Osteocyte (in vitro differentiated cells): ENCODE results near the gene IL4I1. TPM values are rescaled to one million over a fixed set of nuclear protein-coding genes. Genes with fewer than 3 reads are reported as not detected.

Source experiments
- DNase-seq: peaks from one replicate; pipeline ENCODE4 v3.0.0; 2021; ENCODE audit warnings: mixed read lengths; ENCODE audit not compliant: unreplicated experiment; ENCODE audit errors: extremely low spot score
- H3K27ac Mint-ChIP-seq: one replicate; pipeline ENCODE4 v1.8.0; 2021; ENCODE audit warnings: mild to moderate bottlenecking, mixed read lengths; ENCODE audit not compliant: unreplicated experiment
- H3K27me3 Mint-ChIP-seq: one replicate; pipeline ENCODE4 v1.8.0; 2021; ENCODE audit warnings: mixed read lengths; ENCODE audit not compliant: unreplicated experiment
- H3K36me3 Mint-ChIP-seq: one replicate; pipeline ENCODE4 v1.8.0; 2021; ENCODE audit warnings: mixed read lengths; ENCODE audit not compliant: unreplicated experiment
- H3K4me1 Mint-ChIP-seq: one replicate; pipeline ENCODE4 v1.8.0; 2021; ENCODE audit warnings: mixed read lengths; ENCODE audit not compliant: unreplicated experiment
- H3K4me3 Mint-ChIP-seq: one replicate; pipeline ENCODE4 v1.8.0; 2021; ENCODE audit warnings: mild to moderate bottlenecking, moderate library complexity, mixed read lengths; ENCODE audit not compliant: unreplicated experiment
- H3K9me3 Mint-ChIP-seq: one replicate; pipeline ENCODE4 v1.8.0; 2021; ENCODE audit warnings: mixed read lengths; ENCODE audit not compliant: unreplicated experiment
- total RNA-seq: library from RNA; stranded (reverse); gene quantifications from 2 replicates; pipeline ENCODE4 v1.2.1, GENCODE V29; 2021
- TF ChIP-seq, protein P1 (sequence below): fragments of 200-600 bp; sonication (generic); IDR thresholded peaks from 2 replicates; pipeline ENCODE4 v1.5.0; 2021; ENCODE audit warnings: antibody characterized with exemption, mild to moderate bottlenecking, moderate library complexity

IL4I1 gene
- total RNA-seq, 1 donor from 2014 or later = not detected

DNA sequence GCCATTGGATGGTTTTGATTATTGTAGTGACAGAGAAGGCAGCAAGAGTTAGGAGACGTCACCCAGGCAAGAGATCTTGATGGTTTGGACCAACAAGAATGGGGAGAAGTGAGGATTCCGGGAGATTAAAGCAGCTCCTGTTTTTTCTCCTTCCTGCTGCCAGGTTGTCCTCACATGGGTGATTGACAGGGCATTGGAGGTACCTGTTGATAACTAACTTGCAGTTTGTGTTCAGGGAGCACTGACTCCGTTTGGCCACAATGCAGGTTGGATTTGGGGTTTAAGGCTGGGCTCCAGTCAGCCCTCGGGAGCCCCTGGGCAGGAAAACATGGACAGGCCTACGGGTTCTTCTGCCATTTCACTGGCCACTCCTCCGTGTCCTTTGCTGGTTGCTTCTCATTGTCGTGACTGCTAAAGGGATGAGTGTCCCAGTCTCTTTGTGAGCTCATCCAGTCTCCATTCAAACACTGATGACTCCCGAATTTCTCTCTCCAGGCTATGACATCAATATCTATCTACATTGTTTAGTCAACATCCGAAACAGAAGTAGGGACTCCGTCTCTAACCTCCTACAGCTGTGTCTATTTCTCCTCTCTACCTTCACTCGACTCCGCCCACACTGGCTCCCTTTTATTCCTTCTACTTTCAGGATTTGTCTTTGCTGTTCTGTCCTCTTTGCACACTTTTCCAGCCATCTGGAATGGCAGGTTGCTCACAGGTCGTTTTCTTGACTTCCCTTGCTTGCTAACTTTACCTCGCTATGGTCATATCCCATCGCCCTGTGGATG is 47.1 kb downstream of the IL4I1 start:
- peaks cover 6% of the 10 kb centered on the region for H3K9me3 Mint-ChIP-seq
- DNase-seq = no peak
- H3K27ac Mint-ChIP-seq = peak overlapping the region; percentile 98
- TF ChIP-seq, protein P1, sequence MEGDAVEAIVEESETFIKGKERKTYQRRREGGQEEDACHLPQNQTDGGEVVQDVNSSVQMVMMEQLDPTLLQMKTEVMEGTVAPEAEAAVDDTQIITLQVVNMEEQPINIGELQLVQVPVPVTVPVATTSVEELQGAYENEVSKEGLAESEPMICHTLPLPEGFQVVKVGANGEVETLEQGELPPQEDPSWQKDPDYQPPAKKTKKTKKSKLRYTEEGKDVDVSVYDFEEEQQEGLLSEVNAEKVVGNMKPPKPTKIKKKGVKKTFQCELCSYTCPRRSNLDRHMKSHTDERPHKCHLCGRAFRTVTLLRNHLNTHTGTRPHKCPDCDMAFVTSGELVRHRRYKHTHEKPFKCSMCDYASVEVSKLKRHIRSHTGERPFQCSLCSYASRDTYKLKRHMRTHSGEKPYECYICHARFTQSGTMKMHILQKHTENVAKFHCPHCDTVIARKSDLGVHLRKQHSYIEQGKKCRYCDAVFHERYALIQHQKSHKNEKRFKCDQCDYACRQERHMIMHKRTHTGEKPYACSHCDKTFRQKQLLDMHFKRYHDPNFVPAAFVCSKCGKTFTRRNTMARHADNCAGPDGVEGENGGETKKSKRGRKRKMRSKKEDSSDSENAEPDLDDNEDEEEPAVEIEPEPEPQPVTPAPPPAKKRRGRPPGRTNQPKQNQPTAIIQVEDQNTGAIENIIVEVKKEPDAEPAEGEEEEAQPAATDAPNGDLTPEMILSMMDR = no peak
- H3K36me3 Mint-ChIP-seq = peaks cover 11% of the 10 kb centered on the region
- no peaks in the 10 kb centered on the region for H3K27me3 Mint-ChIP-seq
- peaks cover 56% of the 10 kb centered on the region for H3K4me1 Mint-ChIP-seq
- H3K4me3 Mint-ChIP-seq = peak overlapping the region; percentile 87

DNA sequence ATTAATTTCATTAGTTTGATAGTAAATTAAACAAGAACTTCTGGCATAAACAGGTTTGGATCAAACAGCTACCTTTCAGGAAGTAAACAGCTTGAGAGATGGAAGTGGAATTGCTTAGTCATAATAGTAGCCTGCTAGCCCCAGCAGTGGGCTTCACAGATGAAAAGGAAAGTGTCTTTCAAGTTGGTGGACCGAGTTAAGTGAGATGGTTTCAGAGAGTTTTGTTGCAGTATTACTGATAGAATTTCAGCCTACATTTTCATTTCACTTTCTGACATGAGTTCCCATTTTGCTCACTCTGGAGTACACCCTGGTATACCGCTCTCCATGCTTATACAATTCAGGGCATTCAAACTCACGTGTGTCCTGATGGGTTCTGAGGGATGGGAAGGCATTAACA is 47.7 kb downstream of the IL4I1 start:
- Mint-ChIP-seq H3K36me3 (peaks cover 11% of the 10 kb centered on the region), H3K27ac (peak overlapping the region; percentile 53), H3K4me3 (peak overlapping the region; percentile 58), H3K4me1 (peaks cover 54% of the 10 kb centered on the region), H3K9me3 (peaks cover 6% of the 10 kb centered on the region), H3K27me3 (no peaks in the 10 kb centered on the region)
- no peak for DNase-seq
- TF ChIP-seq, protein P1 = no peak

DNA sequence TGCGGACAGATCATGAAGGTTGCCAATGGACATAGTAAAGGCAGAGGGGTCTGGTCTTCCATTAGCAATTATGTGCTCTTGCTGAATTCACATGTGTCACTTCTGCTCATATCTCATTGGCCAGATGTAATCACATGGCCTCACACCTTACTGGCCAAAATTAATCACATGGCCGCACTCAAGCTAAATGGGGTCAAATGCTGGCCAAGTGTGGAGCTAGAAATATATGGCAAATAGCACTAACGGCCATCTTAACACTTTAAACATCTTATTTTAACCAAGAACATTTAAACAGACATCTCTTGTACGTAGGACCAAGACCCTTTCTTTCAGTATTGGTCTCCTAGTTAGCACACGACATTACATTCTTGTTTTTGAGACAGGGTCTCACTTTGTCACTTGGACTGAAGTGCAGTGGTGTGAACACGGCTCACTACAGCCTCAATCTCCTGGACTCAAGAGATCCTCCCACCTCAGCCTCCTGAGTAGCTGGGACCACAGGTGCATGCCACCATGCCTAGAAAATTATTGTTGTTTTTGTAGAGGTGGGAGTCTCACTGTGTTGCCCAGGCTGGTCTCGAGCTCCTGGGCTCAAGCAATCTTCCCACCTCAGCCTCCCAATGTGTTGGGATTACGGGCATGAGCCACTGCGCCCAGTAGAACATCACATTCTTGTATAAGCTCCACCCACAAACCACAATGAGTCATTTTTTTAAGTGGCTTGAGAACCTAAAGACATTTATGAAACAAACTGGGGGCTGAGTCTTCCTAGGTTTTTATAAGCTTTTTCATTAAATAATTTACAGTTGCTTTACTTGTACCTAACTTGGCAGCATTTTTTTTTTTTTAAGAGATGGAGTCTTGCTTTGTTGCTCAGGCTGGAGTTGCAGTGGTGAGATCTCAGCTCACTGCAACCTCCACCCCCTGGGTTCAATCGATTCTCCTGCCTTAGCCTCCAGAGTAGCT is 48.7 kb downstream of the IL4I1 start:
- TF ChIP-seq, protein P1 = no peak
- Mint-ChIP-seq H3K27me3 (no peaks in the 10 kb centered on the region), H3K4me1 (peaks cover 45% of the 10 kb centered on the region), H3K9me3 (peaks cover 6% of the 10 kb centered on the region), H3K27ac (peak overlapping the region; percentile 41), H3K4me3 (peak overlapping the region; percentile 10), H3K36me3 (peaks cover 11% of the 10 kb centered on the region)
- no peak for DNase-seq

DNA sequence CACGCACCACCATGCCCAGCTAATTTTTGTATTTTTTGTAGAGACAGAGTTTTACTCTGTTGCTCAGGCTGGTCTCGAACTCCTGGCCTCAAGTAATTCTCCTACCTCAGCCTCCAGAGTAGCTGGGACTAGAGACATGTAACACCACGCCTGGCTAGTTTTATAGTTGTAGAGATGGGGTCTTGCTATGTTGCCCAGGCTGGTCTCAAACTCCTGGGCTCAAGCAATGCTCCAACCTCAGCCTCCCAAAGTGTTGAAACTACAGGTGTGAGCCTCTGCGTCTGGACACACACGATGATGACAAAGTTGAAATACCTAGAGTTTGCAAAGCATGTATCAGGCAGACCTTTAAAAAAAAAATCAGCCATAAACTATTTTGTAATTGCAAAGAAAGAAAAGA is 50.3 kb downstream of the IL4I1 start:
- Mint-ChIP-seq H3K27ac (no peak overlapping the region), H3K4me3 (no peak overlapping the region), H3K9me3 (peaks cover 6% of the 10 kb centered on the region), H3K27me3 (no peaks in the 10 kb centered on the region), H3K4me1 (peaks cover 34% of the 10 kb centered on the region), H3K36me3 (peaks cover 11% of the 10 kb centered on the region)
- TF ChIP-seq, protein P1 = no peak
- no peak for DNase-seq

DNA sequence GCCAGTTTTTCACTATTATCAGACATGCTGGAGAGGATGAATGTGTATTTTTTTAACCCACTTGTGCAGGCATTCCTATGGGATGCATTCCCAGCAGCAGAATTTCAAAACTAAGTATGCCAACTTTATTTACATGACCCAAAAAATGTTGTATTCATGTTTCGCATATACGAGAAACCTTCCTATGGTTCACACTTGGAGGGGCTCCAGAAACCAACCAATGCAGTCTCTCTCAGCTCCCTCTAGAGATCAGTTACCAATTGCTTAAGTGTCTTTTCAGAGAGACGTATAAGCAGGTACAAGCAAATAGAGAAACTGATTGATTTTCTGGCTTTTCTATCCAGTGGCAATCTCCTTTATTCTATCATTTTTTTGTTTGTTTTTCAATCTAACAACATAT is 51.3 kb downstream of the IL4I1 start:
- peaks cover 15% of the 10 kb centered on the region for H3K36me3 Mint-ChIP-seq
- peak overlapping the region; percentile 73 for H3K27ac Mint-ChIP-seq
- H3K4me1 Mint-ChIP-seq = peaks cover 34% of the 10 kb centered on the region
- no peak overlapping the region for H3K4me3 Mint-ChIP-seq
- no peak for DNase-seq
- H3K9me3 Mint-ChIP-seq = peaks cover 6% of the 10 kb centered on the region
- TF ChIP-seq, protein P1 = peak; percentile 16
- H3K27me3 Mint-ChIP-seq = no peaks in the 10 kb centered on the region
